ENCODE results near the gene SHC4.

SHC4 gene

DNA sequence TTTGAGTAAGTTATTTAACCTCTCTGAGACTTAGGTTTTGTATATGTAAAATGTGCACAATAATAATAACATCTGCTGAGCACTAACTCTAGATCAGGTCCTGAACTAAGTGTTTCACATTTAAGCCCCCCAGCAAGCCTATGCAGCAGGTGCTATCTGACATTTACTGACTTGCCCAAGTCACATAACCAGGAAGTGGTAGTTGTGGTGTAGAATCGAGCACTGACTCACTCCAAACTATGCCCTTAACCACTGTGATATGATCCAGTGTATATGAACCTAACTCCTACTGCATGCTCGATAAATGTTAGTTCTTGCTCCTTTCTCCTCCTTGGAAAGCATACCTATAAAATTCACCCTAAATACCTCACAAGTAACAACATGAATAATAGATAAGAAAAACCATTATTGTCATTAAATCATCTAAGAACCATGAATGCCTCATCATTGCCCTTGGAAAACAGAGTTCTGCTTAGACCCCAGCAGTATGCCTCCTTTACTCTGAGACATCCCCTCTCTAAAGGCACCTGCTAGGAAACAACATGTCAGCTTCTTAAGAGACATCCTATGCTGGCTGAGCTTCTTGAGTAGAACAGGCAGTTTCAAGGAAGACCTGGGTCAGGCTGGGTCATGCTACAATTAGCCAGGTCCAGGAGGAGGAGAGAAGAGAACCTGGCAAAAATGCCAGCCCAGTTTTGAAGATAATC is 3.0 kb upstream of the SHC4 start:
- no peak for FAIRE-seq

DNA sequence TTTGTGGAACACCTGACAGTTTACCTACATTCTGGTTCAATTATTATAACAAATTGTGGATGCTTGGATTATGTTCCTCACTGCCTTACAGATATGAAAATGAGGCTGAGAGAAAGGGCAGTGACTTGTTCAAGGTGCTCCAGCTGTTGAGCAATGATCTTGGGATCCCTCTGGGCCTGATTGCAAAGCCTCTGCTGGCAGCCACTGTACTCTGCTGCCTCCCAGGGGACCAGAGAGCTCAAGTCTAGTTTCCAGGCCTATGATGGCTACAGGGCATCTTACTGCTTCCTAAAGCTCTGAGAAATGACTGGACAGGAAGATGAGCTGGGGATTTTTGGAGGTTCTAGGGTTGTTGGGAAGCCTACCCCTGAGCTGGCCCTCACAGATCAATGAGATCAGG is 2.3 kb upstream of the SHC4 start:
- FAIRE-seq, result no peak

DNA sequence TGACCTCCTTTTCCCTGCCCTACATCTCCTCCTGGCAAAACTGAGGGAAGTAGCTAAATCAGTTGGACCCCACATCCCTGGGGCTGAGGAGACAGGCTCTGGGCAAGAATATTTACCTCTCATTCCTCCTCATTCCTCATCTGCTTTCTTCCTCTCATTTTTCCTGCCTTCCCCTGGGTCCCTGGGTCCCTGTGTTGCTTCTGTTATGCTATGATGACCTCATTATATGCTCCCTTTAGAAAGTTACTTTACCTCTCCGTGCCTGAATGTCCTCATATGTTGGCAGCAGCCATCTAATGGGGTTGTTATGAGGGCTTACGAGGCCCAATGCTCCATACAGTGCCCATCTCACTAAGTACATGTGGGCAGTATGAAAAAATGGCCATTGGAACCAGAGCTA is 1.2 kb upstream of the SHC4 start:
- FAIRE-seq, result no peak

DNA sequence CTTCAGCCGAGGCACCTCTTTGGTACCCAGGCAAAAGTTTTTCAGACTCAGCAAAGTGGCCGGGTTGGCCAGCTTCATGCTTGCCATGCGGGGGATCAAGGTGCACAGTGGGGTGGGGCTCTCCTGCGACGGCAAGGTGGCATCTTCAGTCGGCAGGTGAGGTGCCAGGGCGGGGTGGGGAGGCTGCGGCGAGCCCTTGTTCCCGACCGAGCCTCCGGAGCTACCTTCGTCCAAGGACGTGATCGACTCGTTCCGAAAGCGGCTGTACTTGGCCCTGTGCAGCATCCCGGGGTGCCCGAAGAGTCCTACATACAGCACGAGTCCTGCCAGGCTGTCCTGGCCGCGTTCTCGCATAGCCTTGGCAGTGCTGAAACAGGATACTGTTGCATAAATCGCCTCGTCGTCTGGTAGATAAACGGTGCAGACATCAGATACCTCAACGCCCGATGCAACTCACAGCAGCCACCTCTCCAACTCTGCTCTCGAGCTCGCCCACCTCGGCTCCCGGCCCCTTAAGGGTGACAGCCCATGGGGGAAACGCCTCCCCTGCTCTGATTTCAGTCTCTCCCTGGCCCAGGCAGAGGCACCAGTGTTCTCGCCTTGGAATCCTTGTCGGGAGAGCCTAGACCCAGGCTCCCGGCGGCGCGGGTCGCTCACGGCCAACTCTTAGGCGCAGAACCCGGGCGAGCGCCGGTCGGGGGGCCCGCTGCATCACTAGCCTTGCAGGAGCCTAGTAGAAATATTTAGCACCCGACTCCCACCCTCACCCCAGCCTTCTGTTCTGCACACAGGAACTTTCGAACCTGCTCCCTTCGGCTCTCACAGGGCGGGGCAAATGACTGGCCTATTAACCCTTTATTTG is 826 bp downstream of the SHC4 start:
- FAIRE-seq, result no peak

DNA sequence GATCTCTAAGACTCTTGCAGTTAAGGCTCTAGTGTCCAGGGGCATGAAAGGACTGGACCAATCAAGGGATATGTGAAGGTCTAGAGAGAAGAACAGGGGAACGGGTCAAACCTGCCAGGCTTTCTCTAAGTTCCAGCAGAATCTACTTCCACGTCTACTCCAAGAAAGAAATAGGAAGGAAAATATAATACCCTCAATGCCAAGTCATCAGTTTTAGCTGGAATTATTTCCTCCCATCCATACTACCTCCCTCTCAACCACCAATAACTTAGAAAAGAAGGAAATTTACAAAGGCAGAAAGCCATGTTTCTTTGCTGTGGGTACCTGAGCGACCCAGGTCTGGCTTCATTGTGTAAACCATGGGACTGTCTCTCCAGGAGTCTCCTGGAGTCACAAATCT is 7.8 kb downstream of the SHC4 start:
- FAIRE-seq, result no peak

DNA sequence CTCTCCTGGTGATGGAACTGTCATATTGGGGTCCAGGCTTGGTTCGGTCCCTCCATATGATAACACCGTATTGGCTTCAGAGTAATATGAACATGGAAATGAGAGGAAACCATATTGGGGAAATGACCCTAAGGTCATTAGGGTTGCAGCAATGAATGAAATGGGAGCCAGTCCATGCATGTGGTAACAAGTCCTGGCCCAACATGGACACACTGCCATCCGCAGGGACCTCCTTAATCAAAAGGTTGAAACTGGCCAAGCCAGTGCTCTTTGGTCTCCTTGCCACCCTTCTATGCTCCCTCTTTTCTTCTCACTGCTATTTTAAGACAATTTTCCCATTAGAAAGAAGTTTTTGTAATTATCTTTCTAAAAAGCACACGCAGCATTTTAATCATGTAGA is 8.3 kb downstream of the SHC4 start:
- FAIRE-seq, result no peak

DNA sequence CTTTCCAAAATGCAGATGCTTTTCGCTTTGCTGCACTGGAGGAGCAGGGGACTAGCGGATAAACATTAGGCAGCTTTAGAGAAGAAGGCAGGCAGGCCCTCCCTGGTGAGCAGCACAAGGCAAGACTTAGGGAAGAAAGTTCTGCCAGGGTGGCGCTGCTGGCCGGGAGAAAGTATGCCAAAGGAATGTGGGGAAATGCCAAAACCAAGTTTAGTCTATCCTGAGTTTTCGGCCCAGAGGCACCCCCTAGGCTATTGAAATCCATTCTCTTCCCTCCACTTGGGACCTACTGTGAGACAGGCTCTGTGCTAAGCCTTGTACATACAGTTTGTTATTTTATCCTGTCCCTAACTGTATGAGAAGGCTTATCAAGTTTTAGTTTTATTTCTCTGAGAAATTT is 9.2 kb downstream of the SHC4 start:
- no peak for FAIRE-seq

DNA sequence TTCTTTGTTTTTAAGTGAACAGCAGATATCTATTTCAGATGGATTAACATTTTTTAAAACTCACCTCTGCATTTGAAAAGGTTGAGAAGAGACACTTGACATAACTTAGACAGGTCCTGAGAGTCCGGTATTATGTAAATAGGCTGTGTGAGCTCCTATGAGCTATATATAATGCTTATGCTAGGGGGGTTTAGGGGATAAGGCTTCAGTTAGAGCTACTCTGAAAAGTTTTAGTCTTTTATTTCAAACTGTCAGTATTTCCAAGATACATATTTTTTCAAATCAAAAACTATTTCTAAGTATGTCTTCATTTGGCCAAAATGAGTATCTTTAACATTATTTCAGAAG is 16.9 kb downstream of the SHC4 start:
- no peak for FAIRE-seq

DNA sequence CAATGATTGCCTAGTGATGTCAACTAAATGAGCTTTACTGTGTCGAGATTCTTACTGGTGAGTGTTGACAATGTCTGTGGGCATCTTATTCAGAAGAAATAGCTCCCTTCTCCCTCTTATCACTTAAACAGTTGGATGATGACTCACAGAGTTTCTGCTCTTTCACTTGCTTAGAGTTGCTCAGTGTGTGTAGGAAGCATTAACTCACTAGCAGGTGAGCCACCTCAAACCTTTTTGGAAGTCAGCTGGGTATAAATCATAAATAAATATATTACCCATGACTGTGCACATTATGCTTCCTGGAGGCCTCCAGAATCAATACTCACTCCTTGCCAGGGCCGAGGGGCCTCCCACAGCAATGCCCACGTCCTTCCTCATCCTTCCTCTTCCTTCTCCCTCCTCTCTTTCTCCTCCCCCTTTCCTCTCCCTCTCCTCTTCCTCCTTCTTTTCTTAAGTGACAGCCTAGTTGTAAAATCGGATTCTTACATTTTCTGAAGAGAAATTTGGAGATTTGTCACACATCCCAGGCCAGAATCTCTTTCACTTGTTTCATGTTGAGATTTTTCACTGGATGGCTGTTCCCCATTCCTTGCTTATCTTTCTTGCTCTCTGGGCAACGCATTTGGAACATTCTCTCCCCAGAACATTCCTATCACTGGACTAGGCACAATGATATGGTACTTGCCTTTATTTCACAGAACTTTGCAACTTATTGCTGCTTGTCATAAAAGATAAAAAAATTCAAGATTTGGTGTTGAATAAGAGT is 17.5 kb downstream of the SHC4 start:
- FAIRE-seq, result no peak

DNA sequence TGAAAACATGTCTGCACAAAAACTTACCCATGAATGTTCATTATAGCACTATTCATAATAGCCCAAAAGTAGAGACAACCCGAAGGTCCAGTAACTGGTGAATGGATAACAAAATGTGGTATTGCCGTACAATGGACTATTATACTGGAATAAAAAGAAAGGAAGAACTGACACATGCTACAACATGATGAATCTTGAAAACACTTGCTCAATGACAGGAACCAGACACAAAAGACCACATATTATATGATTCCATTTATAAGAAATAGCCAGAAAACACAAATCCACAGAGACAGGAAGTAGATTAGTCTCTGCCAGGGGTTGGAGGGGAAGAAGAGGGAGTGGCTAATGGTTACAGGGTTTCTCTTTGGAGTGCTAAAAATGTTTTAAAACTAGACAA is 18.3 kb downstream of the SHC4 start:
- FAIRE-seq, result no peak

DNA sequence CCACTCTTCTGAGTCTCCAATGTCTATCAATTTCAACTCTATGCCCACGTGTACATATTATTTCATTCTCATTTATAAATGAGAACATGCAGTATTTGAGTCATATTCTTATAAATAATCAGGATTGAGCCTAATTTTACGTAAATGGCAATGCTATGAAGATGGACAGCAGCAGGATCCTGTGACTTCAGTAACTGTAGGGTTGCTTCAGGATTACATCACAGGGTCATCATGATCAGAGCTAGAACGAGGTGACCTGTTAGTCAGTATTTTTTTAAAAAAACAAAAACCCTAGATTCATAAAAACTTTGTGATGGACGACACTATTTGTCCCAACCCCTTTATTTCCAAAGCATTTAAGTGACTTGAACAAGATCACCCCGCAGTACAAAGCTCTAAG is 21.8 kb downstream of the SHC4 start:
- no peak for FAIRE-seq

DNA sequence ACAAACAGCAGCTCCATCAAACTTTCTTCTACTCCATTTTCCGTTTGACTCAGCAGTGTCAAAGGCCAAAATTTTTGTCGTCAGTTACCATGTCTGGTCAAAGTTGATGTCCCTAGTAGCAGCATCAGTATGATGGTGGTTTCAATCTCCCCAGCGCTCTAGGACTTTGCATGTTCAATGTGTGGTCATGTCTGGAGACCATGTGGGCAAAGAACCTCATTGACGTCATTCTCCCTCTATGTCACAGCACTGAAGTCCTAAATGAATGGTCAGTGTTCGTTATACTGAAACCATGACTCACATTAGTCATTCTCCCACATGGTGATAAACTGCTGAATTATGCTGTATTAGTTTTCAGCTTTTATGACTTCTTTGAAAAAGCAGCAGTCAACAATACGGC is 23.2 kb downstream of the SHC4 start:
- no peak for FAIRE-seq

DNA sequence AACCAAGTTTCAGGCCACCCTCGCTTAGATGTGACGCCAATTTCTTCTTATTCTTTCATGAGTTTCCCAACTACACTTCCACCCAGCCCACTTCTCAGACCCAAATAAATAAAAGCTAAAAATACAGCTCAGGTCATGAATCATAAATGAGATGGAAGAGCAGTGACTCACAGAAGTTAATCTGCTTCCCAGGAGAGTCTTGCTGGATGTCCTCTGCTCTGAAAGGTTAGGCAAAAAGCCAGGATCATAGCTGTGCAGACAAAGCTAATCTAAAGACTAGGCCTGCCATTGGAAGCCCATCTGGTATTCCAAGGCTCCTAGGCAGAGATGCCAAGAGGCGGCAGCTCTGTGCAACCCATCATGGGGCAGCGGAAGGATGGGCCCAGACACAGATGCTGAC is 24.1 kb downstream of the SHC4 start:
- no peak for FAIRE-seq

DNA sequence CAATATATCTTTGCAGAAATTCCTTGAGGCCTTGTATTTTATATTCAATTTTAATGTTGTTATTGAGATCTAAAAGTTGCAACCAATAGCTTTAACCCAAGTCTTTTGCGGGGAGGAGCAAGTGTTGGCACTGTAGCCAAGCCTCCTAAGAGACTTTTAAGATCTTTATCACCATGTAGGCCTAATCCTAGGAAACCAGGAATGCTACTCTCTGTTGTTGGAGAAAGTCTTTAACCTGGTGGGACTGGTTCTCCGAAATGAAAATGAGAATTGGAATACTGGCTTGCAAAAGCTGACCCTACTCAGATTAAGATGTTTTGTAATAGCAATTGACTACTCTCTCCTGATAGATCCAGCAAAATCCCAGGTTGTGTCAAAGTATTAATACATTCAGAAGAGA is 25.8 kb downstream of the SHC4 start:
- no peak for FAIRE-seq

DNA sequence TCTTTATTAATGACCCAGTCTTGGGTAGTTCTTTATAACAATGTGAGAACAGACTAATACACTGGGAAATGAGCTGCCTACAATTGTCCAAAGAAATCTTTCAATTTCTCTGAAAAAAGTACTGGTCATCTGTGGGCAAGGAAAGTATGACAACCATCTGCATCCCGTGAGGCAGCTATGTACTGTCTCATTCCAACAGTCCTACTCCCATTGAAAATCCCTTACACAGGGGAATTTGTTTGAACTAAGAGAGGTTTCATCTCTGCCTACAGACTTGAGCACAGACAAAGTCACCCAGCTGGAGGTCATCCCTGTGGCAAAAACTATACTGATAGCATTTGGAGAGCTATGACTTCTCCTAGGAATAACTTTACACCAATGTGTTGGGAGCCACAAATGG is 27.1 kb downstream of the SHC4 start:
- FAIRE-seq, result no peak

DNA sequence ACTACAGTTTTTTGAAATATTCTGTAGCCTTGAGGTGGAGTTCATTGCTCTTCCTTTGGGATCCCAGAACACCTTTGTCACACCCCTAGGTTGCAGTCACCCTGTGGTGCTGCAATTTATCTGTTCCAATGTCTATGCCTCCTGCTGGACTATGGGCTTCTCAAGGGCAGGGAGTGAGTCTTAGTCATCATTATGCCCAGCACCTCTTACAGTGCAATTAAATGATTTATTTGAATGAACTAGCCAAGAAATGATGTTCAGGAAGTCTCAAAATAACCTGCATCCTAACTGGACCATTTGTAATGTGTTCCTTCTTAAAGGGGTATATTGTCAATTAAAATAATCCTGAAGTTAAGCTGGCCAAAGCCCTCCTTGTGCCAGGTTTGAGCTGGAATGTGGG is 28.5 kb downstream of the SHC4 start:
- FAIRE-seq, result no peak

DNA sequence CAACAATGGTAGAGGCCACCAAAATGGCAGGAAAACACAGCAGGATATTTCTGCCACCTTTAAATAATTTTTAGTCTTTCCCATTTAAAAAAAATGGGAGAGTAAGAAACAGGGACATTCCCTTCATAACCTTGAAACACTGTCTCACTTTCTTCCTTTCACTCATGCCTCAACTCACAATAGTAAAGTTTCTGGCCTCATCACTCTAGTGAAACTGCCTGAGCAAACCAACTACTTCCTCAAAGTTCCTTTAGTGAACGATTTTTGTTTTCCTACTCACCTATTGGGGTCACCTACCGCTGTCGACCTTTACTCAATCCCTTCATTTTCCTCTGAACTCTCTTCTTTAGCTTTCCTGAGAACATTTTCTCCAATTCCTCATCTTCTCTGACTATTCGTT is 33.0 kb downstream of the SHC4 start:
- no peak for FAIRE-seq

DNA sequence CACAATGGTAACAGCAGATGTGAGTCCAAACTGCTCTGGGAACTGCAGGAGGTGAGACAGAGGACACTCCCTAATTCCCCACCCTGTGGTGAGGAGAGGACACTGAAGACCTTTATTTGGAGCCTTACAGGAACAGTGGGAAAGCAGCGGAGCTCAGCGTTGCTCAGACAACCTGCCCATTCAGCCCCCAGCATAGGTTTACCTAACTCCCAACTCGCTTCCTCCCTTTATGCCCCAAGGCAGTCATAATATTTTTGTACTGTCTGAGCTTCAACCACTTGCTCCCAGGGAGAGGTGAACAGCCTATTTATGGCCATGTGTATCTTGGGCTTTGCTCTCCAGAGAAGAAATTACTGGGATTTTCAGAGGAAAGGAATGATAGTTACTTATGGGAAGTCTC is 34.1 kb downstream of the SHC4 start:
- FAIRE-seq, result no peak

DNA sequence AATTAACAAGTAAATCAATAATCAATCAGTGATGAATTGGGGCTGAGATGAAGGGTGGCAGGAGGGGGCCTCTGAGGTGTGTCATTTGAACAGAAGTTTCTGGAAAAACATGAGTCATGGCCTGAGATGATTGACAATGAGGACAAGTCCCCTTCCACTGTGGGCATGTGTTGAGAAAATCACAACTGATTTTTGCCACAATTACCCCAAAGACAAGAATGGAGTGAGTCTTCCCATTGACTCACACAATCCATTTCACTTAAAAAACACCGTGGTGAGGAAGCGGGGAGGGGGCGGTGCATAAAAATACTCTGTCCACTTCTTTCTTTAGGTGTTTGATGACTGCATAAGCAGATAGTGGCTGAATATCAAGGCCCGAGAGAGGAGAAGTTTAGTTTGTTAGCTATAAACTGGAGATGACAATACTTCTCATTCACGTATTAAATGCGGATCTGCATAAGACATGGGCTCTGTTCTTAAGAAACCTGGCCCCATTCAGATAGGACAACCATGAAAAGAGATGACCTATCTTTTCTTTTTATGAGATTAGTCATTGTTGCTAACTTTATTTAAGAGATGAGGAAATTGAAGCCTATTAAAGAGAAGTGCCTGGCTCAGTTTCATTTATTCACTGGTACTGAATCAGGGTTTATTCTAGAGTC is 34.7 kb downstream of the SHC4 start:
- no peak for FAIRE-seq

DNA sequence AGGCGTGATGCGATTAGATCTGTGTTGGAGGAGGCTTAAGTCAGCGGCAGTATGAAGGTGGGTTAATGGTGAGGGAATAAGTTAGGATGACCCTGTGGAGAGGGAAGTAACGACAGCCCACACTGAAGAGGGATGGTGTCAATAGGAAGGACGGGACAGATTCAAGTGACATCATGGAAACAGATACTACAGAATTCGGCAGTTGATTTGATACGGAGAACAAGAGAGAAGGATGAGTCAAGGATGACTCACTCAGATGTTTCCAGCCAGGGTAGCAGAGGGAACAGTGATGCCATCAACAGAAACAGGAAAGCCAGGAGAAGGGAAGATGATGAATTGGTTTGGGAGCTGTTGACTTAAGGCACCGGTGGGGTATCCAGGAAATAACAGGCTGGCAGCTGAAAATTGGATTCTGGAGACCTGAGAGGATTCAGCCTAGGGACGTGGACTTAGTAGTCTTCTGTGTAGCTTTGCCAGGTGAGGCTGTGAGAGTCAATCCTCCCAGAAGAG is 38.0 kb downstream of the SHC4 start:
- FAIRE-seq, result no peak

DNA sequence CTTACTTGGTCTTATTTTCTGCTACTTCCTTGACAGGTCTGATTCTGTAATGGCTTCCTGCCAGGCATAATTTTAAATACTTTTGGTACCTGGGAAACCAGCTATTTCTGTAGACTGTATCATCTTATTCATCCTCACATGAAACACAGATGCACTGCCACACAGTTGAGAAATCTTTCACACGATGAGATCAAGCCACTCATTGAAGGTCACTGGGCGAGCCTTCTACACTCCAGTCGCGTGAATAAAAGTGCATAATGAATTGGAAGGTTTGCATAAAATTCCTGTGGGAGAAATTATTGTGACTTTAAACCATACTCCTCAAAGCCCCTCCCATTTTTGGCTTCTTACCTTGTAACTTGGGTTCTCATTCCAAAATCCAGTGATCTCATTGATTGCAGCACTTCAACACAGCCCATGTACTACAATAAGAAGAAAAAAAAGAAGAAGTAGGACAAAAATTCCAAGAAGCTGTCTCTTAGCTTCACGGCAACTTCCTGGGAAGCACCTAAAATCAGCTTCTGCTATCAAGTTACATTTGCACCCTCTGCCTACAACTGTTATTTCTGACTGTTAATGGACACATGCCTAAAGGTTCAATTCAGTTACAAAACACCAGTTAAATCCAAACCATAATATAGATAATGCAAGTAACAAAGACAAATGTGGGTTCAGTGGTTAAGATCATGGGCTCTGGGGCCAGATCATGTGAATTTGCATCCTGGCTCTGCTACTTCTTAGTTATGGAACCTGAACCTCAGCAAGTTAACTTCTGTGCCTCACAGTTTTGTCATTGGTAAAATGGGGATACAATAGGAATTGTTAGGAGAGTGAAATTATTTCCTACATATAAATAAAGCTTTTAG is 39.0 kb downstream of the SHC4 start:
- FAIRE-seq, result no peak

DNA sequence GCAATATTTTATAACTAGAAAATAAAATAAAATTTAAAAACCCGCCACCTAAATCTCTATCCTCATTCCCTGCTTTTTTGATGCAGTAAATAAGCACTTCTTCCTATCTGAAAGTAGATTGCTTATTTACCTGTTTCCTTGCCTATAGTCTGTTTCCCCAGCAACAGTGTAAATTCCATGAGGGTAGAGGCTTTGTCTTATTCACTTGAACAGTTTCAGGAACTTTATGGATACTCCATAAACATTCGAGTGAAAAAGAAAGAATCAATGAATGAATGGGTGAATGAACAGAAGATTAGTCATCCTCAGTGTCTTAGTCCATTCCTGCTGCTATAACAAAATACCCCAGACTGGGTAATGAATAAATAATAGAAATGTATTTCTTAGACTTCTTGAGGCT is 41.7 kb downstream of the SHC4 start:
- no peak for FAIRE-seq

All from TTC549 (cell line).